ENCODE data around the gene PITPNM3.

GRCh38 chr17:6474376-6474775, 82.0 kb downstream of the PITPNM3 start:
- no peak for TF ChIP-seq CTCF (conservative IDR thresholded peaks at IDR 0.05; ENCODE audit: low read length)
- no peak for TF ChIP-seq EZH2phosphoT487 (IDR thresholded peaks at IDR 0.05; ENCODE audit: borderline replicate concordance)

Data from Loucy (cell line).